Sigmoid colon (tissue), 4 donors: ENCODE data around the gene CD63.

Source experiments
- EP300 ChIP-seq, 4 donors: sonication (generic); formaldehyde crosslinking; IDR thresholded peaks; one replicate each; pipeline ENCODE4 v1.6.1; 2017; ENCODE audit warnings: antibody characterized with exemption in 4 of 4
- POLR2AphosphoS5 ChIP-seq, 4 donors: sonication (generic); formaldehyde crosslinking; IDR thresholded peaks; one replicate each; pipeline ENCODE4 v1.6.1; 2017; ENCODE audit warnings: antibody characterized with exemption in 4 of 4
- TF ChIP-seq, protein P1 (sequence below), 4 experiments: fragments of 450-650 bp in 3 of 4; fragments of 200-600 bp in 1 of 4; IDR thresholded peaks; one replicate each; pipeline ENCODE4 v1.5.1; 2016 to 2019; ENCODE audit warnings: antibody characterized with exemption in 4 of 4, mild to moderate bottlenecking in 3 of 4, moderate library complexity in 2 of 4

DNA sequence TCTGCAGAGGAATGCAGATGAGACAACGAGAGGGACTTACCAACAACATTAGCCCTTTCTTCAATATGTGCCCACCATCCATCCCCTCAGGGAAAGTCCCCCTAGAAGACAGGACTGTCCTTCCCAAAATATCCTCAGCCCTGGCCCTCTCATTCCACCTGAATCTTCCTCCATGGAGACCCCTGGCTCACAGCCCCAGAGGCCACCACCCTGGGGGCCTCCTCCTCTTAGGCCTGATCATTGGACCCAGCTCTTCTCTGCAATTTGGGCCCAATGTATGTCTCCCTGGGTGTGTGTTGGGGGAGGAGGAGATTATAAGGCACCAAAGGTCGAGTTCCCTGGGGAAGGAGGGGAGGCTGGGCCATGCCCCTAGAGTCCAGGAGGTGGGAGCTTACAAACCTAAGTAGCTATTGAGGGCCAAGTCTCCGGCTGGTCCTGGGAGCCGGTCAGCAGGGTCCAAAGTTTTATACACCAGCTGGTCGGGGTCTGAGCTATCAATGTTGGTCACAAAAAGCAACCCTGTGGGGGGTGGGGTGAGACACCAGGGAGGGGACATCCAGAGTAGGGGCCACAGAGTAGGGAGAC, 29.2 kb downstream of the CD63 start:
- no peak for TF ChIP-seq POLR2AphosphoS5 (IDR thresholded peaks at IDR 0.05)
- TF ChIP-seq, protein P1, sequence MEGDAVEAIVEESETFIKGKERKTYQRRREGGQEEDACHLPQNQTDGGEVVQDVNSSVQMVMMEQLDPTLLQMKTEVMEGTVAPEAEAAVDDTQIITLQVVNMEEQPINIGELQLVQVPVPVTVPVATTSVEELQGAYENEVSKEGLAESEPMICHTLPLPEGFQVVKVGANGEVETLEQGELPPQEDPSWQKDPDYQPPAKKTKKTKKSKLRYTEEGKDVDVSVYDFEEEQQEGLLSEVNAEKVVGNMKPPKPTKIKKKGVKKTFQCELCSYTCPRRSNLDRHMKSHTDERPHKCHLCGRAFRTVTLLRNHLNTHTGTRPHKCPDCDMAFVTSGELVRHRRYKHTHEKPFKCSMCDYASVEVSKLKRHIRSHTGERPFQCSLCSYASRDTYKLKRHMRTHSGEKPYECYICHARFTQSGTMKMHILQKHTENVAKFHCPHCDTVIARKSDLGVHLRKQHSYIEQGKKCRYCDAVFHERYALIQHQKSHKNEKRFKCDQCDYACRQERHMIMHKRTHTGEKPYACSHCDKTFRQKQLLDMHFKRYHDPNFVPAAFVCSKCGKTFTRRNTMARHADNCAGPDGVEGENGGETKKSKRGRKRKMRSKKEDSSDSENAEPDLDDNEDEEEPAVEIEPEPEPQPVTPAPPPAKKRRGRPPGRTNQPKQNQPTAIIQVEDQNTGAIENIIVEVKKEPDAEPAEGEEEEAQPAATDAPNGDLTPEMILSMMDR (IDR thresholded peaks at IDR 0.05), result no peak
- no peak for TF ChIP-seq EP300 (IDR thresholded peaks at IDR 0.05)
